GM19035 (cell line): Measurements from ENCODE around the gene PRKAR1A.

Source experiments
- ATAC-seq: cut with Tn5 transposase; IDR thresholded peaks from one replicate; pipeline ENCODE4 v1.9.1; 2021; ENCODE audit not compliant: unreplicated experiment

The PRKAR1A gene

DNA sequence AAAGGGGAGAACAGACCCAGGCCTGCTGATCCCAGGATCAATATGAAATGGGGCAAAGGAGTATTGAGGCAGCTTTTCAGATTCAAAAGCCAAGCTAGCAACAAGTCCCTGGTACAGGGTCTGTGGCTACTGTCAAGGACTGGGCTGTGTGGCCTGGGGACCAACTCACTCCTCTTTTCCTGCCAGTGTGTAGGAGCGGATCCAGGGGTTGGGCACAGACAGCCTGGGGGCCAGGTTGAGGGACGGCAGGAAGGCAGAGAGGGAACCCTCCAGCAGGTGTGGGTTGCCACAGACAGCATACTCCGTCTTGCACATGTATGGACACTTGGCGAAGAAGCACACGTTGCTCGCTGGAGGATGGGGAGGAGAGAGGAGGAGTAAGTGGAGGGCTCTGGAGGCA is 29.6 kb downstream of the PRKAR1A start:
- no peak for ATAC-seq

- ATAC-seq = no peak
Observed at GRCh38 chr17:68542698-68543463, 30.7 kb downstream of the PRKAR1A start.

- ATAC-seq = no peak
Observed at GRCh38 chr17:68544111-68544915, 32.1 kb downstream of the PRKAR1A start.

GRCh38 chr17:68556551-68556950 is 44.3 kb downstream of the PRKAR1A start:
- ATAC-seq = no peak

GRCh38 chr17:68559316-68559715 is 47.1 kb downstream of the PRKAR1A start:
- ATAC-seq = no peak

DNA sequence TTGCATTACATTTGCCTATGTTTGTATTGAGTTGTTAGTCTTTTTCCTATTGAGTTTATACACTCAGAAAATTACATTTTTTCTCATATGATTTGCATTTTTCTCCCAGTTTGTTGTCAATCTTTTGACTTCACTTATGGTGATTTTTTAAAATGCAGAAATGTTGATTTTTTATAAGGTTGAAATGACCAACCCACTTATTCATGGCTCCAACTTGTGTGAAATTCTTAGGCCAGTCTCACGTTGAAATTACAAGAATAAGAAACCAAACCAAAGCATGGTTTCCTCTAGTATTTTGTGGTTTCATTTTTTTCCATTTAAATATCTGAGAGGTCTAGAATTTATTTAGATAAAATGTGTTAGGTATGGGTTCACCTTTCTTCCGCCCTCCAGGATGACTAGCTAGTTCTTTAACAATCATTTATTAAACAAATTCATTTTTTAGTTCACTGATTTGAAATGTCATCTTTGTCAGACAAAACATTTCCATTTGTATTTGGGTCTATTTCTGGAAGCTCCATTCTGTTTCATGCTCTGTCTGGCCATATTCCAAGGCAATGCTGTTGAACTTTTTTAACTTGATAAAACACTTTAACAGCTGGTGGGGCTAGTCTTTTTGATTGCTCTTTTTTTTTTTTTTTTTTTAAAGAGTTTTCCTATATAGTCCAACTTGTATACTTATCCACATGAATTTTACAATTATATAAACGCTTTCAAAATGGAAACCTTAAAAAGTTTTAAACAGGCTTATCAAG is 48.9 kb downstream of the PRKAR1A start:
- ATAC-seq = no peak

DNA sequence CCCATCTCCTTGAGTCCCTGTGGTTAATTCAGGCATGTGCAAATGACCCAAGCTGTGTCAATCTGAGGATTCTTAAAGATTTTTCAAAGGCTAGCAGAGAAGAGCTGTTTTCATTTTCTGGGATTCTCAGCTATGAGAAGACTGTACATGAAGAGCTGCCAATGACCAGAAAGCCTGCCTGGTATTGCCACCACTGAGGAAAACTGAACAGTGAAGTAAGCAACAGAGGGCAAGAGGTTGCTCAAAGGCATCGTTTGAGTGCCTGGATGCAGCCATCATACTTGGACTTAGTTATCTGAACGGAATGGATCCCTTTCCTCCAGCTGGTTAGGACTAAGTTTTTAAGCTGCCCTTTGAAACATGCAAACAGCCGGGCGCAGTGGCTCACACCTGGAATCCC is 50.5 kb downstream of the PRKAR1A start:
- ATAC-seq = no peak

GRCh38 chr17:68564415-68565111 is 52.3 kb downstream of the PRKAR1A start:
- no peak for ATAC-seq

GRCh38 chr17:68565661-68566441 is 53.6 kb downstream of the PRKAR1A start:
- no peak for ATAC-seq

DNA sequence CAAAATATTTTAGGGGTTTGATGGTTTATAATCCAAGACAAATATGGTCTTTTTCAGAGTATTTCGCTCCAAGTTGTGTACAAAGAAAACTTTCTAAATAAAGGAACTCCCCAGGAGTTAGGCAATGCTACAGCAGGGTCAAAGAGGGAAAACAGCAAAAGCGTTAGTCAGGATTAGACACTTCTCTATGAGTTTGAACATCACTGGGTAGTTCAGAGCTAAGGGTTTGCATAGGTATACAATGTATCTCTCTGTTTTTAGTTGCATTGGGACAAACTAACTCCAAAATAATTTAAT is 54.2 kb downstream of the PRKAR1A start:
- no peak for ATAC-seq

GRCh38 chr17:68567035-68567434 is 54.8 kb downstream of the PRKAR1A start:
- no peak for ATAC-seq

- ATAC-seq = no peak
Observed at GRCh38 chr17:68567581-68567980, 55.4 kb downstream of the PRKAR1A start.

GRCh38 chr17:68568581-68568980 is 56.4 kb downstream of the PRKAR1A start:
- no peak for ATAC-seq

GRCh38 chr17:68569346-68569745 is 57.1 kb downstream of the PRKAR1A start:
- ATAC-seq = no peak

DNA sequence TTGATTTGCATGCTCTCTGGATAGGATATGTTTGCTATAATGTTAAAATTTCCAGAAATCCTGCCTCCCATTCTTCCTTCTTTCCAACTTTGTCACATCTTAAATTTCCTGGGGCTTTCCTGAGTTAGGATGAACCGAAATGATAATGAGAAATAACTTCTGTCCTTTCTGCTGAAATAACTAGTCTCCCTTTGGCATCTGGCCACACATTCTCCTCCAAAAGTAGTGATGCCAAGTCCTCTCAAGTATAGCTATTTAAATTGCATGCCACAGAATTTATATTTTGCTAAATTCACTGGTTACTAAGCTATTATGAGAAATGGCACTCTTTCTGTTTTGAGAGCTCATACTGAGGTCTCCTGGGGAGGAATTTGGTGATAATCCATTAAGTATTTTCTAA is 58.3 kb downstream of the PRKAR1A start:
- no peak for ATAC-seq

DNA sequence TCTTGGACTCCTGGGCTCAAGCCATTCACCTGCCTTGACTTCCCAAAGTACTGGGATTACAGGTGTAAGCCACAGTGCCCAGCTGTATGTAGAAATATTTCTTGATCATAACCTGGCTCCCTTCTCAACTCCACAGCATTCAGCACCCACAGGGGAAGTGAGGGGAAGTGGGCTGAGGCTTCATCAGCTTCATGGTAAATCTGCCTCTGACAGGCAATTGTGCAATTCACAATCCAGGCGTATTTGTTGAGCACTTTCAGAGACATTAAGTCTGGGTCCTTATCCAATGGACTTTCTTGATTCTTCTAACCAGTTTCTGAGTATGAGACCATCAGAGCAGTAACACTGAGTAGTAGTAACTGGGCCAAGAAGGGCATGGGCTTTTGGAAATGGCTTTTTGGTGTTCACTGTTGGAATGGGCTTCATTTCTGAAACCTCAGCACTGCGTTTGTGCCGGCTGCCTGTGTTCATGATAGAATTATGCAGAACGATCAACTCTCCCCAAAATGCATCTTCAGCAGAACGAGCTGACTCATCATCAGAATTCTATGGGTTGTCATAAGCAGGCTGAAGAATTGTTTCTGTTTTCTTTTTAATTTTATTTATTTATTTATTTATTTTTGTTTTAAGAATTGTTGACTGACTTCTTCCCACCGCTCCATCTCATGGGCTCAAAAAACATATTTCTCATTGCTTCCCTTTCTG is 60.1 kb downstream of the PRKAR1A start:
- ATAC-seq = no peak

- ATAC-seq = no peak
Observed at GRCh38 chr17:68573338-68573737, 61.1 kb downstream of the PRKAR1A start.

GRCh38 chr17:68576137-68576536 is 63.9 kb downstream of the PRKAR1A start:
- no peak for ATAC-seq

GRCh38 chr17:68576811-68577496 is 64.7 kb downstream of the PRKAR1A start:
- ATAC-seq = no peak
